GM21515 (cell line): ENCODE data around the gene NAPEPLD.
"Not testable (repeated sequence)": the region's sequence is repeated elsewhere in the genome, so short reads cannot be mapped to it uniquely, and the experiment has no call there.

ENCODE experiments used
- ATAC-seq: cut with Tn5 transposase; IDR thresholded peaks from one replicate; pipeline ENCODE4 v1.9.1; 2021; ENCODE audit not compliant: unreplicated experiment

The NAPEPLD gene

GRCh38 chr7:103144754-103145153 is 4.1 kb downstream of the NAPEPLD start:
- not testable (repeated sequence) for ATAC-seq

GRCh38 chr7:103143868-103144267 is 5.0 kb downstream of the NAPEPLD start:
- no peak for ATAC-seq

- ATAC-seq: no peak
Measured at GRCh38 chr7:103142494-103142893, 6.4 kb downstream of the NAPEPLD start.

GRCh38 chr7:103141753-103142404 is 7.0 kb downstream of the NAPEPLD start:
- ATAC-seq: no peak

- no peak for ATAC-seq
Measured at GRCh38 chr7:103140685-103141084, 8.2 kb downstream of the NAPEPLD start.

- ATAC-seq: no peak
Measured at GRCh38 chr7:103140061-103140460, 8.8 kb downstream of the NAPEPLD start.

- no peak for ATAC-seq
Measured at GRCh38 chr7:103134836-103135554, 13.9 kb downstream of the NAPEPLD start.

GRCh38 chr7:103132995-103133688 is 15.8 kb downstream of the NAPEPLD start:
- ATAC-seq: no peak

- ATAC-seq: no peak
Measured at GRCh38 chr7:103130901-103131624, 17.8 kb downstream of the NAPEPLD start.

GRCh38 chr7:103129702-103130549 is 19.0 kb downstream of the NAPEPLD start:
- ATAC-seq: no peak

GRCh38 chr7:103127006-103127405 is 21.9 kb downstream of the NAPEPLD start:
- no peak for ATAC-seq

- ATAC-seq: no peak
Measured at GRCh38 chr7:103124429-103124979, 24.4 kb downstream of the NAPEPLD start.

GRCh38 chr7:103123529-103123928 is 25.4 kb downstream of the NAPEPLD start:
- no peak for ATAC-seq

GRCh38 chr7:103121641-103122040 is 27.3 kb downstream of the NAPEPLD start:
- ATAC-seq: no peak

- no peak for ATAC-seq
Measured at GRCh38 chr7:103120362-103120761, 28.5 kb downstream of the NAPEPLD start.

- ATAC-seq: no peak
Measured at GRCh38 chr7:103119791-103120291, 29.1 kb downstream of the NAPEPLD start.

- no peak for ATAC-seq
Measured at GRCh38 chr7:103117465-103117864, 31.4 kb downstream of the NAPEPLD start.

GRCh38 chr7:103116991-103117390 is 31.9 kb downstream of the NAPEPLD start:
- no peak for ATAC-seq

GRCh38 chr7:103116511-103116910 is 32.4 kb downstream of the NAPEPLD start:
- ATAC-seq: no peak

- ATAC-seq: no peak
Measured at GRCh38 chr7:103115771-103116170, 33.1 kb downstream of the NAPEPLD start.
